ENCODE data around the gene TMEM59. TPM values are rescaled to one million over a fixed set of nuclear protein-coding genes. Genes with fewer than 3 reads are reported as not detected.
A peak's percentile ranks its signal among the peaks of the same experiment; 100 is the strongest.

TMEM59 gene
- total and polyA plus RNA-seq, 12 donors: 98.2 to 474 (median 342) TPM

- no peak for TF ChIP-seq CTCF (IDR thresholded peaks at IDR 0.05)
- no peak for DNase-seq
- no peaks in the 10 kb centered on the region for H3K27me3 ChIP-seq
- 91 to 93% methylated on average over 2 of the region's 2 CpGs for WGBS, 2 donors
- peaks cover 0 to 27% (median 0%) of the 10 kb centered on the region in 9 donors for H3K36me3 ChIP-seq
- no peak overlapping the region for H3K4me3 ChIP-seq
- intact Hi-C loops (cut with DNase I): no loop called here
- H3K4me1 ChIP-seq: no peaks in the 10 kb centered on the region
- no peak overlapping the region for H3K27ac ChIP-seq
- no peaks in the 10 kb centered on the region for H3K9me3 ChIP-seq
- ATAC-seq: no peak
Observed at GRCh38 chr1:54084794-54085193, 31.8 kb upstream of the TMEM59 start.

- Histone ChIP-seq H3K4me3 (no peak overlapping the region), H3K36me3 (peaks cover 0 to 8% (median 0%) of the 10 kb centered on the region in 9 donors), H3K9me3 (no peaks in the 10 kb centered on the region), H3K27me3 (no peaks in the 10 kb centered on the region), H3K4me1 (peaks cover 0 to 4% (median 3%) of the 10 kb centered on the region in 9 donors), H3K27ac (no peak overlapping the region)
- intact Hi-C loops (cut with DNase I): no loop called here
- ATAC-seq (peak in 7 of 8 donors; percentile 34 to 76 (median 70)), DNase-seq (peak; percentile 26 to 30)
- peak in 8 of 9 donors; percentile 53 to 81 (median 62) for TF ChIP-seq CTCF (IDR thresholded peaks at IDR 0.05)
- WGBS, 2 donors: 86 to 91% methylated on average over 8 of the region's 8 CpGs
Observed at GRCh38 chr1:54081306-54082270, 28.6 kb upstream of the TMEM59 start.

- Histone ChIP-seq H3K27ac (no peak overlapping the region), H3K27me3 (no peaks in the 10 kb centered on the region), H3K4me1 (peaks cover 0 to 4% (median 3%) of the 10 kb centered on the region in 9 donors), H3K9me3 (no peaks in the 10 kb centered on the region), H3K4me3 (no peak overlapping the region), H3K36me3 (peaks cover 0 to 9% (median 0%) of the 10 kb centered on the region in 9 donors)
- intact Hi-C loops (cut with DNase I): no loop called here
- ATAC-seq: no peak
- no peak for DNase-seq
- 91 to 95% methylated on average over 2 of the region's 2 CpGs for WGBS, 2 donors
- TF ChIP-seq CTCF (IDR thresholded peaks at IDR 0.05): no peak
Observed at GRCh38 chr1:54080598-54081049, 27.6 kb upstream of the TMEM59 start.

DNA sequence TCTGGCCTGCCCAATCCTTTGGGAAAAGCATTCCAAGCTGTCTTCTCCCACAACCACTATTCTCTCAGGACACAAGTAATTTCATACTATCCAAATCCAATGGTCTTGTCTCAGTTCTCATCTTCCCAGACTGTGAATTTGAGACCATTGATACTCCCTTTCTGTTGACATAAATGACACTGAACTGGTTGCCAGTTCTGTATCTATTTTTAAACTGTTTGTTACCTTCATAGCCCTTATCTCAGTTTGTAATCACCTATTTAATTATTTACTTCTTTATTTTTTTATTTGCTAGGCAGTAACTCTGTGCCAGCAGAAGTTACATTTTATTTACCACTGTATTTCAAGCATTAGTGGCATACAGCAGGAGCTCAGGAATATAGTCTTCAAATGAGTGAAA, 24.4 kb upstream of the TMEM59 start:
- ATAC-seq (no peak), DNase-seq (no peak)
- TF ChIP-seq CTCF (IDR thresholded peaks at IDR 0.05): no peak
- peaks cover 0 to 4% (median 3%) of the 10 kb centered on the region in 9 donors for H3K4me1 ChIP-seq
- no peak overlapping the region for H3K4me3 ChIP-seq
- intact Hi-C loops (cut with DNase I): loop anchor here in 4 of 10 donors (10.0 kb wide), 3 partner anchors 327 to 727 kb away; partner anchors contain the start of genes TTC22 (in 3 of the 4), SSBP3 (in 1 of the 4) and TTC4 (in 1 of the 4)
- H3K27ac ChIP-seq: no peak overlapping the region
- peaks cover 0 to 20% (median 0%) of the 10 kb centered on the region in 9 donors for H3K36me3 ChIP-seq
- H3K27me3 ChIP-seq: no peaks in the 10 kb centered on the region
- H3K9me3 ChIP-seq: no peaks in the 10 kb centered on the region

Measured in heart right ventricle (tissue), 16 donors.